ENCODE results near the gene FUZ.

The FUZ gene

GRCh38 chr19:49770529-49770928 lies 42.6 kb downstream of the FUZ start:
- no peak overlapping the region for H3K4me3 Mint-ChIP-seq
- peaks cover 30% of the 10 kb centered on the region for H3K36me3 Mint-ChIP-seq
- no peak for ATAC-seq
- no peak for DNase-seq (ENCODE audit: low spot score in 2 of 2)
- no peaks in the 10 kb centered on the region for H3K9me3 Mint-ChIP-seq
- peaks cover 53% of the 10 kb centered on the region for H3K4me1 Mint-ChIP-seq
- no peak overlapping the region for H3K27ac Mint-ChIP-seq

- Mint-ChIP-seq H3K9me3 (no peaks in the 10 kb centered on the region), H3K36me3 (peaks cover 29% of the 10 kb centered on the region), H3K4me1 (peaks cover 44% of the 10 kb centered on the region), H3K4me3 (peak overlapping the region; percentile 88), H3K27ac (peak overlapping the region; percentile 94)
- ATAC-seq: no peak
- DNase-seq (ENCODE audit: low spot score in 2 of 2): no peak
Observed at GRCh38 chr19:49767967-49768581, 45.0 kb downstream of the FUZ start.

GRCh38 chr19:49767381-49767780 lies 45.7 kb downstream of the FUZ start:
- Mint-ChIP-seq H3K4me3 (peak overlapping the region; percentile 88), H3K9me3 (no peaks in the 10 kb centered on the region), H3K4me1 (peaks cover 39% of the 10 kb centered on the region), H3K36me3 (peaks cover 22% of the 10 kb centered on the region), H3K27ac (peak overlapping the region; percentile 94)
- ATAC-seq (no peak), DNase-seq (ENCODE audit: low spot score in 2 of 2) (no peak)

- Mint-ChIP-seq H3K9me3 (no peaks in the 10 kb centered on the region), H3K4me3 (peak within 1 kb of the TSS; percentile 88), H3K36me3 (peaks cover 17% of the 10 kb centered on the region), H3K4me1 (peaks cover 39% of the 10 kb centered on the region), H3K27ac (peak within 1 kb of the TSS; percentile 94)
- DNase-seq (ENCODE audit: low spot score in 2 of 2) (no peak), ATAC-seq (peak; percentile 3)
Observed at GRCh38 chr19:49766930-49767299, 46.2 kb downstream of the FUZ start, which contains the start of gene AP2A1. AP2A1 (plus strand) TSS chr19:49767001; CDS start chr19:49767134, 133 bp downstream.

- DNase-seq (ENCODE audit: low spot score in 2 of 2): peak; percentile 87 to 98
- H3K27ac Mint-ChIP-seq: peak overlapping the region; percentile 94
- peak overlapping the region; percentile 88 for H3K4me3 Mint-ChIP-seq
- H3K9me3 Mint-ChIP-seq: no peaks in the 10 kb centered on the region
- H3K36me3 Mint-ChIP-seq: peaks cover 11% of the 10 kb centered on the region
- peak; percentile 94 for ATAC-seq
- peaks cover 33% of the 10 kb centered on the region for H3K4me1 Mint-ChIP-seq
Observed at GRCh38 chr19:49766007-49766929, 46.8 kb downstream of the FUZ start.

- DNase-seq (ENCODE audit: low spot score in 2 of 2): no peak
- Mint-ChIP-seq H3K4me3 (peak overlapping the region; percentile 6), H3K36me3 (peaks cover 8% of the 10 kb centered on the region), H3K4me1 (peaks cover 26% of the 10 kb centered on the region), H3K27ac (no peak overlapping the region), H3K9me3 (no peaks in the 10 kb centered on the region)
- no peak for ATAC-seq
Observed at GRCh38 chr19:49764341-49764740, 48.8 kb downstream of the FUZ start.

GRCh38 chr19:49763230-49763629 lies 49.9 kb downstream of the FUZ start, which contains the start of gene TSKS:
TSKS (minus strand) TSS chr19:49763306; CDS start chr19:49763247, 59 bp downstream.
- Mint-ChIP-seq H3K9me3 (no peaks in the 10 kb centered on the region), H3K36me3 (peaks cover 8% of the 10 kb centered on the region), H3K4me3 (no peak within 1 kb of the TSS), H3K27ac (peak within 1 kb of the TSS; percentile 11), H3K4me1 (peaks cover 21% of the 10 kb centered on the region)
- ATAC-seq: no peak
- DNase-seq (ENCODE audit: low spot score in 2 of 2): no peak

- Mint-ChIP-seq H3K4me3 (no peak overlapping the region), H3K36me3 (peaks cover 8% of the 10 kb centered on the region), H3K27ac (peak overlapping the region; percentile 65), H3K4me1 (peaks cover 8% of the 10 kb centered on the region), H3K9me3 (no peaks in the 10 kb centered on the region)
- ATAC-seq (no peak), DNase-seq (ENCODE audit: low spot score in 2 of 2) (no peak)
Observed at GRCh38 chr19:49761625-49762311, 51.3 kb downstream of the FUZ start.

- H3K4me3 Mint-ChIP-seq: no peak overlapping the region
- peak overlapping the region; percentile 65 for H3K27ac Mint-ChIP-seq
- DNase-seq (ENCODE audit: low spot score in 2 of 2) (no peak), ATAC-seq (no peak)
- no peaks in the 10 kb centered on the region for H3K9me3 Mint-ChIP-seq
- peaks cover 7% of the 10 kb centered on the region for H3K4me1 Mint-ChIP-seq
- H3K36me3 Mint-ChIP-seq: peaks cover 3% of the 10 kb centered on the region
Observed at GRCh38 chr19:49761249-49761624, 51.9 kb downstream of the FUZ start.

- no peak for ATAC-seq
- Mint-ChIP-seq H3K27ac (no peak overlapping the region), H3K9me3 (no peaks in the 10 kb centered on the region), H3K4me1 (no peaks in the 10 kb centered on the region), H3K4me3 (no peak overlapping the region), H3K36me3 (no peaks in the 10 kb centered on the region)
- no peak for DNase-seq (ENCODE audit: low spot score in 2 of 2)
Observed at GRCh38 chr19:49758292-49758691, 54.8 kb downstream of the FUZ start.
